Fibroblast of skin of right quadriceps (primary cell): Measurements from ENCODE around the gene CRAT.
A peak's percentile ranks its signal among the peaks of the same experiment; 100 is the strongest.

Experiments used
- DNase-seq: peaks from one replicate; pipeline ENCODE4 v3.0.0-alpha.2; 2013

The CRAT gene

GRCh38 chr9:129110740-129111527, at the start of gene CRAT, which contains the start of gene PTPA:
CRAT (minus strand) TSS chr9:129110793; CDS start chr9:129110509, 284 bp downstream.
PTPA (plus strand) TSS chr9:129111415; CDS start chr9:129111601, 186 bp downstream.
- DNase-seq = peak; percentile 92

- no peak for DNase-seq
Measured at GRCh38 chr9:129156163-129156562, 45.6 kb upstream of the CRAT start.

- no peak for DNase-seq
Measured at GRCh38 chr9:129154866-129155477, 44.4 kb upstream of the CRAT start.

- DNase-seq = no peak
Measured at GRCh38 chr9:129151469-129151868, 40.9 kb upstream of the CRAT start.

GRCh38 chr9:129150672-129151211, 40.1 kb upstream of the CRAT start:
- no peak for DNase-seq

GRCh38 chr9:129150122-129150521, 39.5 kb upstream of the CRAT start:
- no peak for DNase-seq

GRCh38 chr9:129149442-129149841, 38.8 kb upstream of the CRAT start:
- DNase-seq = no peak

- no peak for DNase-seq
Measured at GRCh38 chr9:129148463-129149204, 38.0 kb upstream of the CRAT start.

GRCh38 chr9:129146441-129146941, 35.9 kb upstream of the CRAT start:
- DNase-seq = peak; percentile 86

- peak; percentile 95 for DNase-seq
Measured at GRCh38 chr9:129145841-129146292, 35.3 kb upstream of the CRAT start.

GRCh38 chr9:129145316-129145715, 34.7 kb upstream of the CRAT start:
- no peak for DNase-seq

- peak; percentile 92 for DNase-seq
Measured at GRCh38 chr9:129143031-129143927, 32.7 kb upstream of the CRAT start.

- DNase-seq = no peak
Measured at GRCh38 chr9:129142138-129142935, 31.7 kb upstream of the CRAT start.

GRCh38 chr9:129141066-129142041, 30.8 kb upstream of the CRAT start:
- DNase-seq = peak; percentile 95

GRCh38 chr9:129140397-129141065, 29.9 kb upstream of the CRAT start:
- DNase-seq = peak; percentile 75

- peak; percentile 100 for DNase-seq
Measured at GRCh38 chr9:129139993-129140396, 29.4 kb upstream of the CRAT start.

- peak; percentile 89 for DNase-seq
Measured at GRCh38 chr9:129139233-129139992, 28.8 kb upstream of the CRAT start.

GRCh38 chr9:129138476-129139232, 28.1 kb upstream of the CRAT start:
- DNase-seq = peak; percentile 37
